Body of pancreas (tissue), 4 donors: ENCODE measurements around the gene PLK2.

Experiments
- CTCF ChIP-seq, 7 experiments: fragments of 450-650 bp in 4 of 7; fragments of 200-600 bp in 3 of 7; sonication (generic) in 3 of 7; IDR thresholded peaks; one replicate each; pipeline ENCODE4 v1.5.1; 2016 to 2019; ENCODE audit warnings: antibody characterized with exemption in 7 of 7
- POLR2A ChIP-seq, 3 donors: fragments of 450-650 bp; IDR thresholded peaks; one replicate each; pipeline ENCODE4 v1.6.1; 2016; ENCODE audit warnings: antibody characterized with exemption in 3 of 3, mild to moderate bottlenecking in 2 of 3

GRCh38 chr5:58459146-58460001 lies 512 bp downstream of the PLK2 start:
- TF ChIP-seq CTCF (IDR thresholded peaks at IDR 0.05) (no peak), POLR2A (IDR thresholded peaks at IDR 0.05) (no peak)
